Measurements from ENCODE around the gene CD58.

CD58 gene

GRCh38 chr1:116498789-116499628 lies 71.8 kb downstream of the CD58 start:
- peak; percentile 81 for TF ChIP-seq CTCF (IDR thresholded peaks at IDR 0.05; ENCODE audit: low read length, missing control alignments)
- H3K4me3 ChIP-seq (replicated peaks; ENCODE audit: low read depth, low read length): no peak overlapping the region
- DNase-seq (ENCODE audit: low read depth): peak; percentile 77

DNA sequence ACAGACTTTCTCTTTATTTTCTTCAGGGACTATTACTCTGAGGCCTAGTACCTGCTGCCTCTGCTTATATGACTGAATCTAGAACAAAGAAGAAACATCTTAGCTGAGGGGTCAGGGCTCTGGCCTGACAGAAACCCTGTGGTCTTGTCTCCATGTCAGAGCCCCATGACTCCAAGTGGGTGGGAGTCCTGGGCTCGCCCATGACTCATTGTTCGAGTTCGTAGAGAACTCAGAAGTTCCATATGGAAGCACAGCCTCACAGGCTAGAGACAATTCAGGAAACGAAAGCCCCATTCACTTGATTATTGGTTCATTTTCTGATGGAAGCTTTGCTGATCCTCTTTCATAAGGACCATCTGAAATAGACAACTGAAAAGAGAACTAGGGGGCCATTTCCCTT lies 73.2 kb downstream of the CD58 start:
- no peak for TF ChIP-seq CTCF (IDR thresholded peaks at IDR 0.05; ENCODE audit: low read length, missing control alignments)
- DNase-seq (ENCODE audit: low read depth): peak; percentile 51
- H3K4me3 ChIP-seq (replicated peaks; ENCODE audit: low read depth, low read length): no peak overlapping the region

GRCh38 chr1:116496898-116497297 lies 73.9 kb downstream of the CD58 start:
- no peak for DNase-seq (ENCODE audit: low read depth)
- no peak for TF ChIP-seq CTCF (IDR thresholded peaks at IDR 0.05; ENCODE audit: low read length, missing control alignments)
- H3K4me3 ChIP-seq (replicated peaks; ENCODE audit: low read depth, low read length): no peak overlapping the region

DNA sequence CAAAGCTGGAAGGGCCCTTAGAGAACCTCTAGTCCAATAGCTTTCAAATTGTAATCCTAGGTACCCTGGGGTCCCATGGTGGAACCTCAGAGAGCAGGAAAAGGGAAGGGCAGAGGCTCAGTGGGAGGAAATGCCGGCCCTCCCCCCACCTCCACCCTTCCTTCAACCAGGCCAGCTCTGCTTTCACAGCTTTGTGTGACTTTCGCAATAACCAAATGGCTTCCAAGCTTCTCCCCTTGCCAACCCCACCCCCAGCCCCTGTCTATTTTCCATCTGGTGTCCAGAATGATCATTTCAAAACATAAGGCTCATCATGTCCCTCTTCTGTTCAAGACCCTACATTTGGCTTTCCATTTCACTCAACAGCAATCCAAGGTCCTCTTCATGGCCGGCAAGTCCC lies 74.4 kb downstream of the CD58 start:
- peak; percentile 69 for DNase-seq (ENCODE audit: low read depth)
- no peak for TF ChIP-seq CTCF (IDR thresholded peaks at IDR 0.05; ENCODE audit: low read length, missing control alignments)
- H3K4me3 ChIP-seq (replicated peaks; ENCODE audit: low read depth, low read length): no peak overlapping the region

DNA sequence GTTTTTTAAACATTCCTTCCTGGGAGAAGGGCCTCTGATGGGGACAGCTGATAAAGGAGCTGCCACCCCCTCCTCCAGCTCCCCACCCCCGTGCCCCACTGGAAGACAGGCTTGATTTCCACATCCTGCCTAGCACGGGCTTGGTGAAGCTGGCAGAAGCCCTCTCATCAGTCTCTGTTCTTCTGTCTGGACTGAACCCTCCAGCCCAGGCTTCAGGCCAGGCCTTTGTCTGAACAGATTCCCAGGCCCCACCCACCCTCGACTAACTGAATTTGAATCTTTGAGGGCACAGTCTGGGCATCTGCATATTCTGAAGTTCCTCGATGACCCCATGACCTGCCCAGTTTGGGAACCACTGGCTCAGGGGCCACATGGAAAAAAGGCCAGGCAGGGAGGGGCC lies 75.3 kb downstream of the CD58 start:
- no peak for TF ChIP-seq CTCF (IDR thresholded peaks at IDR 0.05; ENCODE audit: low read length, missing control alignments)
- no peak overlapping the region for H3K4me3 ChIP-seq (replicated peaks; ENCODE audit: low read depth, low read length)
- DNase-seq (ENCODE audit: low read depth): no peak

GRCh38 chr1:116494745-116495144 lies 76.1 kb downstream of the CD58 start:
- no peak for TF ChIP-seq CTCF (IDR thresholded peaks at IDR 0.05; ENCODE audit: low read length, missing control alignments)
- no peak for DNase-seq (ENCODE audit: low read depth)
- H3K4me3 ChIP-seq (replicated peaks; ENCODE audit: low read depth, low read length): no peak overlapping the region

DNA sequence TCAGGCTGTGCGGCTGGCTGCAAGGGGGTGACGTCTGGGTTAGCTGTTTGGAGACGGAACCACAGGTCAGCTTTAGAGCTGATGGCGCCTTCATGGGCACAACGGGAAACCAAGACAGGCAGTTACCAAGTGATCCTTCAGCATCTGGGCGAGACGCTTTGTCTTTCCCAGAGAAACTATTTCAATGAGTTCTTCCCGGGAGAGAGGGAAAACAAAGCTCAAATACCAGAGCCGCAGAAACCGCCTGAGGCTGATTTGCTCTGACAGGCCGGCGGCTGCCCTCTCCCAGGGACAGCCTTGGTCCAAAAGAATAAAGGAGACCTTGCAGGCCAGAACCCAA lies 76.5 kb downstream of the CD58 start:
- no peak for TF ChIP-seq CTCF (IDR thresholded peaks at IDR 0.05; ENCODE audit: low read length, missing control alignments)
- no peak overlapping the region for H3K4me3 ChIP-seq (replicated peaks; ENCODE audit: low read depth, low read length)
- DNase-seq (ENCODE audit: low read depth): no peak

Data from fibroblast of pulmonary artery (primary cell).